Activated effector memory CD4-positive, alpha-beta T cell treated with anti-CD3 and anti-CD28 coated beads, Interleukin-2, amount 50 U/mL, for 16 hours (primary cell): ENCODE measurements around the gene ASAP2.

Experiments
- DNase-seq: peaks from one replicate; pipeline ENCODE4 v3.0.0-alpha.2; 2020

Gene ASAP2

DNA sequence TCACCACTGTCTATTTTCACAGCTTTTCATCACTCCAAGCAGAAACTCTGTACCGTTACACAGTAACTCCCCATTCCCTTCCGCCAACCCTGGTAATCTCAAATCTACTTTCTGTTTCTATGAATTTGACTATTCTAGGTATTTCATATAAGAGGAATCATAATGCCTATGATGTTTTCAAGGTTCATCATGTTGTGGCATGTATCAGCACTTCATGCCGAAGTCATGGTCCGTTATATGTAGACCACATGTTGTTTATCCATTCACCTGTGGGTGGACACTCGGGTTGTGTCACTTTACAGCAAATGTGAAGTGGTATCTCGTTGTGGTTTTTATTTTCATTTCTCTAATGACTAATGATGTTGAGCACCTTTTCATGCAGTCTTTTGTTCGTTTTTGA is 238.5 kb downstream of the ASAP2 start:
- DNase-seq, result no peak

DNA sequence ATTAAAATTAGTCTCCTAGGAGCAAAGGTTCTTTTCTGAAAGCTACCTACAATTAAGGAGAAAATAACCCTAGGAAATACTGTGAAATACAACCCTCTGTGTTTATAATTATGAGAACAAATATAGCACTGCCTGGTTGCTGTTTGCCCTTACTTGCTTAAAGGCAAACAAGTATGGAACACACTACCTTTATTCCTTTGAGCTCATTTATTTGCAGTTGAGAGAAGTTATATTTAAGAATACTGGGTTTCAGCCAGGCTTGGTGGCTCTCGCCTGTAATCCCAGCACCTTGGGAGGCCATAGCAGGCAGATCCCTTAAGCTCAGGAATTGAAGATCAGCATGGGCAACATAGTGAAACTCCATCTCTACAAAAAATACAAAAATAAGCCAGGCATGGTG is 244.6 kb downstream of the ASAP2 start:
- DNase-seq, result no peak
